22Rv1 (cell line): Measurements from ENCODE around the gene SKA2.

Source experiments
- CTCF ChIP-seq: fragments of 450-650 bp; IDR thresholded peaks from 2 replicates; pipeline ENCODE4 v1.5.1; 2017; ENCODE audit warnings: mild to moderate bottlenecking
- ZFX ChIP-seq: fragments of 450-650 bp; IDR thresholded peaks from 2 replicates; pipeline ENCODE4 v1.6.1; 2017; ENCODE audit warnings: antibody characterized with exemption, borderline replicate concordance

GRCh38 chr17:59175076-59175475 is 20.1 kb upstream of the SKA2 start:
- TF ChIP-seq CTCF (no peak), ZFX (no peak)
